SK-N-SH (cell line): ENCODE data around the gene ATP2A2. TPM values are rescaled to one million over a fixed set of nuclear protein-coding genes. Genes with fewer than 3 reads are reported as not detected.

Experiments used
- CTCF ChIA-PET: fragments of 300-600, 350-600 bp; formaldehyde crosslinking; extraction: SDS; loops from one replicate; lab custom pipeline; 2021; lab: Yijun Ruan, JAX
- POLR2A ChIA-PET: fragments of 350-600 bp; sonication (Branson Sonifier 250); formaldehyde crosslinking; extraction: SDS; loops from one replicate; lab custom pipeline; 2020; ENCODE audit warnings: antibody characterized with exemption, inconsistent platforms; lab: Yijun Ruan, JAX
- DNase-seq: peaks from one replicate; pipeline ENCODE4 v3.0.0; 2012
- H2AFZ ChIP-seq: fragments of 200-600 bp; sonication (generic); 2 replicates; pipeline ENCODE4 v1.8.1; 2016; ENCODE audit warnings: antibody characterized with exemption, mild to moderate bottlenecking, low read depth
- H3F3A ChIP-seq: fragments of 200-600 bp; sonication (generic); replicated peaks from 2 replicates; pipeline ENCODE3; 2016; ENCODE audit warnings: antibody characterized with exemption, mild to moderate bottlenecking; ENCODE audit not compliant: insufficient read depth
- H3K27ac ChIP-seq, 2 experiments: fragments of 200-500 bp in 1 of 2; fragments of 200-600 bp in 1 of 2; sonication (Bioruptor generic) in 1 of 2; sonication (generic), shearing (Covaris generic) in 1 of 2; 2 replicates each; pipeline versions ENCODE4 v1.5.1 to v1.6.1; 2014 to 2016; ENCODE audit warnings: low read depth in 2 of 2, inconsistent platforms in 1 of 2, low read length in 1 of 2, mild to moderate bottlenecking in 1 of 2, mixed read lengths in 1 of 2
- H3K27me3 ChIP-seq: fragments of 200-600 bp; sonication (generic), shearing (Covaris generic); 2 replicates; pipeline ENCODE4 v1.6.1; 2016; ENCODE audit warnings: mixed run types; ENCODE audit not compliant: insufficient read depth
- H3K36me3 ChIP-seq, 2 experiments: fragments of 200-500 bp in 1 of 2; fragments of 200-600 bp in 1 of 2; sonication (Bioruptor generic) in 1 of 2; sonication (generic) in 1 of 2; replicated peaks in 1 of 2; 2 replicates each; pipeline versions ENCODE3 to v1.5.1; 2014 to 2016; ENCODE audit warnings: low read length in 1 of 2, mild to moderate bottlenecking in 1 of 2; ENCODE audit not compliant: insufficient read depth in 2 of 2, control insufficient read depth in 1 of 2
- H3K4me1 ChIP-seq, 2 experiments: fragments of 200-500 bp in 1 of 2; fragments of 200-600 bp in 1 of 2; sonication (Bioruptor generic) in 1 of 2; sonication (generic), shearing (Covaris generic) in 1 of 2; 2 replicates each; pipeline versions ENCODE4 v1.5.1 to v1.6.1; 2014 to 2016; ENCODE audit warnings: low read depth in 1 of 2, low read length in 1 of 2, mixed run types in 1 of 2; ENCODE audit not compliant: insufficient read depth in 2 of 2, control insufficient read depth in 1 of 2
- H3K4me2 ChIP-seq: fragments of 200-600 bp; sonication (generic), shearing (Covaris generic); 2 replicates; pipeline ENCODE4 v1.6.1; 2017; ENCODE audit warnings: mixed run types
- H3K4me3 ChIP-seq, 2 experiments: fragments of 200-500 bp in 1 of 2; fragments of 200-600 bp in 1 of 2; sonication (Bioruptor generic) in 1 of 2; sonication (generic), shearing (Covaris generic) in 1 of 2; 2 replicates each; pipeline versions ENCODE4 v1.5.1 to v1.8.1; 2014 to 2016; ENCODE audit warnings: low read depth in 2 of 2, inconsistent platforms in 1 of 2, low read length in 1 of 2, mild to moderate bottlenecking in 1 of 2, mixed read lengths in 1 of 2, moderate library complexity in 1 of 2
- H3K79me2 ChIP-seq: fragments of 200-600 bp; sonication (generic); 2 replicates; pipeline ENCODE4 v1.8.1; 2017; ENCODE audit warnings: mild to moderate bottlenecking; ENCODE audit not compliant: insufficient read depth
- H3K9ac ChIP-seq: fragments of 200-600 bp; sonication (generic); 2 replicates; pipeline ENCODE4 v1.6.1; 2017; ENCODE audit warnings: mixed run types
- H3K9me2 ChIP-seq: fragments of 200-600 bp; sonication (generic); 2 replicates; pipeline ENCODE4 v1.6.1; 2017; ENCODE audit warnings: mixed run types
- H3K9me3 ChIP-seq: fragments of 200-600 bp; sonication (generic); 2 replicates; pipeline ENCODE4 v1.6.1; 2017; ENCODE audit warnings: mixed run types, mild to moderate bottlenecking, moderate library complexity
- H4K20me1 ChIP-seq: fragments of 200-600 bp; sonication (generic); 2 replicates; pipeline ENCODE4 v1.6.1; 2017; ENCODE audit warnings: mild to moderate bottlenecking, mixed run types; ENCODE audit not compliant: insufficient read depth
- CHD2 ChIP-seq: fragments of 150-350 bp; IDR thresholded peaks from 2 replicates; pipeline ENCODE4 v1.6.1; 2018; ENCODE audit warnings: low read length; ENCODE audit not compliant: partially characterized antibody
- ELF1 ChIP-seq: IDR thresholded peaks from 2 replicates; pipeline ENCODE4 v1.4.0; 2012
- FOSL2 ChIP-seq: IDR thresholded peaks from 2 replicates; pipeline ENCODE4 v1.4.0; 2012; ENCODE audit warnings: low read depth, mild to moderate bottlenecking, moderate library complexity, borderline replicate concordance
- JUND ChIP-seq: IDR thresholded peaks from 2 replicates; pipeline ENCODE4 v1.4.0; 2012
- MEF2A ChIP-seq: IDR thresholded peaks from 2 replicates; pipeline ENCODE4 v1.4.0; 2012; ENCODE audit warnings: low read depth, borderline replicate concordance
- MXI1 ChIP-seq: IDR thresholded peaks from 2 replicates; pipeline ENCODE4 v1.6.1; 2012; ENCODE audit warnings: mild to moderate bottlenecking, low read depth, low read length, improper control_type of control experiment
- RFX5 ChIP-seq: IDR thresholded peaks from 2 replicates; pipeline ENCODE4 v1.6.1; 2012; ENCODE audit warnings: mild to moderate bottlenecking, improper control_type of control experiment, low read length
- SMC3 ChIP-seq: IDR thresholded peaks from 2 replicates; pipeline ENCODE4 v1.6.1; 2012; ENCODE audit warnings: low read depth, low read length, improper control_type of control experiment
- USF2 ChIP-seq: fragments of 150-350 bp; IDR thresholded peaks from 2 replicates; pipeline ENCODE4 v1.6.1; 2017; ENCODE audit warnings: antibody characterized with exemption, low read length, low read depth, borderline replicate concordance
- YY1 ChIP-seq: IDR thresholded peaks from 2 replicates; pipeline ENCODE4 v1.4.0; 2012; ENCODE audit warnings: low read depth, mild to moderate bottlenecking
- ZBTB33 ChIP-seq: IDR thresholded peaks from 2 replicates; pipeline ENCODE4 v1.4.0; 2012; ENCODE audit warnings: low read depth, borderline replicate concordance
- WGBS: methylation state at CpG from one replicate; pipeline ENCODE4 v1.1.6; 2017; ENCODE audit warnings: low lambda C conversion rate; 5-methylcytosine and 5-hydroxymethylcytosine counted together
- polyA plus RNA-seq, 3 experiments: library from polyadenylated mRNA; depleted of rRNA; stranded (reverse); fragments of >200 nt; gene quantifications; 2 replicates each; pipeline ENCODE4 v1.2.3, GENCODE V29; 2012

ATP2A2 gene
- polyA plus RNA-seq, 1 of the 3 experiments (the other 2 are of a cell fraction): 120 TPM

- TF ChIP-seq SMC3 (no peak), USF2 (no peak), JUND (no peak), MEF2A (no peak), CHD2 (no peak), FOSL2 (0 out of 2 replicates have a peak, but pooled peaks have one; percentile 21), ELF1 (peak; percentile 48; the same call in 1 of the 2 replicates), YY1 (peak; percentile 80), ZBTB33 (no peak)
These were observed 677 bp downstream of the ATP2A2 start (continued) for GRCh38 chr12:110281549-110282299.

GRCh38 chr12:110282300-110282860 lies 1.3 kb downstream of the ATP2A2 start:
- POLR2A ChIA-PET: interaction anchor here (0.7 to 1.4 kb wide), 2 partner anchors 12 to 15 kb away, joined by 3 read pairs; no protein-coding TSS in a partner anchor
- H3F3A ChIP-seq: no peaks in the 10 kb centered on the region
- H4K20me1 ChIP-seq: peaks cover 58% of the 10 kb centered on the region
- peaks cover 31 to 32% of the 10 kb centered on the region in 2 experiments for H3K4me1 ChIP-seq
- 2% methylated on average over 8 of the region's 8 CpGs for WGBS
- peak overlapping the region; percentile 91 to 96 for H3K27ac ChIP-seq
- H3K9me3 ChIP-seq: no peaks in the 10 kb centered on the region
- H3K36me3 ChIP-seq: peaks cover 39 to 50% of the 10 kb centered on the region in 2 experiments
- peak; percentile 60 for TF ChIP-seq MXI1
- no peak for TF ChIP-seq RFX5
- TF ChIP-seq, all 33 proteins: peak for 1
- CTCF ChIA-PET: interaction anchor here (0.6 to 1.7 kb wide), 3 partner anchors 149 to 203 kb away, joined by 3 to 6 read pairs (median 4); no protein-coding TSS in a partner anchor
- H2AFZ ChIP-seq: no peak overlapping the region
- peak overlapping the region; percentile 81 to 92 for H3K4me3 ChIP-seq
- peak overlapping the region; percentile 95 for H3K9ac ChIP-seq
- H3K4me2 ChIP-seq: peak overlapping the region; percentile 87
- no peaks in the 10 kb centered on the region for H3K9me2 ChIP-seq
- H3K79me2 ChIP-seq: peaks cover 58% of the 10 kb centered on the region
- no peak for DNase-seq
- H3K27me3 ChIP-seq: no peaks in the 10 kb centered on the region
